HL-60 (cell line): ENCODE results near the gene XIRP2.

Experiments used
- POLR2AphosphoS5 ChIP-seq: IDR thresholded peaks from 2 replicates; pipeline ENCODE4 v1.6.1; 2012; ENCODE audit warnings: low read depth
- TF ChIP-seq, protein P1 (sequence below): IDR thresholded peaks from one replicate; pipeline ENCODE4 v1.5.1; 2011; ENCODE audit warnings: low read length, control low read depth, inconsistent platforms; ENCODE audit not compliant: insufficient read depth

DNA sequence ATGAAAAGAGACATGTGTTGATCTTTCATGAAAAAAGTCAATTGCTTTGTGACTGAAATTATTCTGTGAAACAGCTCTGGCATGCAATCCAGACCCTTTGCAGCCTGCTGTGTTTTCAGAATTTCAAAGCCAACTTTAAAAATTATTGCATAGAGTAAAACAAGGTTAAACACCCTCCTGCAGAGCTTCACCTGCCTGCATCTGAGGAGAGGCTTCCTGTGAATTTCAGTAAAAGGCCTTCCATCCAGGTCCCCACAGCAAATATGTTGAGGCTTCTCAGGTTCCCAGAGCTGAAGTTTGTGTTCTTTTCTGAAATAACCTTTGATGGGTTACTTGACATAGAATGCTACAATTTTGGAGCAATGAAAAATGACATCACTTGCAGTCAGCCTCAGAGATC is 4.1 kb downstream of the XIRP2 start:
- TF ChIP-seq POLR2AphosphoS5, result no peak
- TF ChIP-seq, protein P1, sequence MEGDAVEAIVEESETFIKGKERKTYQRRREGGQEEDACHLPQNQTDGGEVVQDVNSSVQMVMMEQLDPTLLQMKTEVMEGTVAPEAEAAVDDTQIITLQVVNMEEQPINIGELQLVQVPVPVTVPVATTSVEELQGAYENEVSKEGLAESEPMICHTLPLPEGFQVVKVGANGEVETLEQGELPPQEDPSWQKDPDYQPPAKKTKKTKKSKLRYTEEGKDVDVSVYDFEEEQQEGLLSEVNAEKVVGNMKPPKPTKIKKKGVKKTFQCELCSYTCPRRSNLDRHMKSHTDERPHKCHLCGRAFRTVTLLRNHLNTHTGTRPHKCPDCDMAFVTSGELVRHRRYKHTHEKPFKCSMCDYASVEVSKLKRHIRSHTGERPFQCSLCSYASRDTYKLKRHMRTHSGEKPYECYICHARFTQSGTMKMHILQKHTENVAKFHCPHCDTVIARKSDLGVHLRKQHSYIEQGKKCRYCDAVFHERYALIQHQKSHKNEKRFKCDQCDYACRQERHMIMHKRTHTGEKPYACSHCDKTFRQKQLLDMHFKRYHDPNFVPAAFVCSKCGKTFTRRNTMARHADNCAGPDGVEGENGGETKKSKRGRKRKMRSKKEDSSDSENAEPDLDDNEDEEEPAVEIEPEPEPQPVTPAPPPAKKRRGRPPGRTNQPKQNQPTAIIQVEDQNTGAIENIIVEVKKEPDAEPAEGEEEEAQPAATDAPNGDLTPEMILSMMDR, result no peak
